GM10266 (cell line): ENCODE data around the gene MKS1.
A peak's percentile ranks its signal among the peaks of the same experiment; 100 is the strongest.

ENCODE experiments used
- DNase-seq: peaks from one replicate; pipeline ENCODE4 v3.0.0; 2012; ENCODE audit errors: extremely low spot score
- CTCF ChIP-seq: IDR thresholded peaks from 2 replicates; pipeline ENCODE4 v1.5.1; 2012; ENCODE audit warnings: mild to moderate bottlenecking, low read depth; ENCODE audit not compliant: control insufficient read depth, insufficient read depth; ENCODE audit errors: missing control alignments

MKS1 gene

DNA sequence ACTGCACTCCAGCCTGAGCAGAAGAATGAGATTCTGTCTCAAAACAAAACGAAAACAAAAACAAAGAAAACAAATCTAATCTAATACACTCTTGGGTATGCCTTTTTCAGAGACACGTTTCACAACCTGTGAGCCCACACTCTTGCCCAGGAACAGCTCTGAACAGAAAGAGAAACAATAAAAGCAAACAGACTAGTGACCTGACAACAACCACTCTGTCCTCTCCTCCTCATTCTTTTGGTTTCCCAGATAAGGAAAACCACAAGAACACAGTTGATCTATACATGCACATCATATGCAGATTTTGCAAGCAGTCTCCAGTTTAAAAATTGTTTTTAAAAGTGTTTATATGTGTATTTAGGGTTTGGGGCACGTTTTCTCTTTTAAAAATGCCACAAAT lies 1.3 kb downstream of the MKS1 start:
- no peak for DNase-seq
- no peak for TF ChIP-seq CTCF

GRCh38 chr17:58215685-58216084 lies 3.4 kb downstream of the MKS1 start:
- TF ChIP-seq CTCF = no peak
- no peak for DNase-seq

DNA sequence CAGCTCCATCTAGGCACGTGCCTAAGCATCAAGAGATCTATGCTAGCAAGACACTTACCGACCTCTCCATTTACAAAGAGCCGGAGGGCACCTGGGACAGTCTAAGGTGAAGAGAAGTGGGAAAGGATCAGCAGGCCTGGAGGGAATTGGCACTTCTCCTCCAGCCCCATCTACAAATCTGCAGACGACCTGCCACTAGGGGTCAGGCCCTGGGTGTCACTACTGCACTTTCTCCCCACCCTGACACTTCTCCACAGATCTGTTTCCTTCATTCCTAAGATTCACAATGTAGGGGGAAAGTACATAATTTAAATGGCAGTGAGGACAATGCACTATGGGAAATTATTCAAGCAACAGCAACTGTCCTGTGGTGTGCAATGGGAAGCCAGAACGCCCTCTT lies 8.1 kb downstream of the MKS1 start:
- no peak for DNase-seq
- peak; percentile 35 for TF ChIP-seq CTCF

DNA sequence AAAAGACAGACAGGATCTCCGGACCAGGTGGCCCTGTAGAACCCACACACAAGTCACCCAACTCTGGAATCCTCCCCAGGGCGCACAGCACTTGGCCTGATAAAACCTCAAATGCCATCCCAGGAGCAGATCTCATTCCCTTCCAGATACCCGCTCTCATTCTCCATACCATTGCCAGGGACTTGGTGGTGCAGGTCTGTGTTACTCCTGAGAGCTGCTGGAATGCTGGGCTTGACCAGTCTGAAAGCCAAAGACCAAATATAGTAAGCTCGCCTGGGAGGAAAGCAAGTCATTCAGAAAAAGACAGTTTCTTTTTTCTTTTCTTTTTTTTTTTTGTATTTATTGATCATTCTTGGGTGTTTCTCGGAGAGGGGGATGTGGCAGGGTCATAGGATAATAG lies 10.7 kb downstream of the MKS1 start:
- no peak for TF ChIP-seq CTCF
- DNase-seq = no peak

DNA sequence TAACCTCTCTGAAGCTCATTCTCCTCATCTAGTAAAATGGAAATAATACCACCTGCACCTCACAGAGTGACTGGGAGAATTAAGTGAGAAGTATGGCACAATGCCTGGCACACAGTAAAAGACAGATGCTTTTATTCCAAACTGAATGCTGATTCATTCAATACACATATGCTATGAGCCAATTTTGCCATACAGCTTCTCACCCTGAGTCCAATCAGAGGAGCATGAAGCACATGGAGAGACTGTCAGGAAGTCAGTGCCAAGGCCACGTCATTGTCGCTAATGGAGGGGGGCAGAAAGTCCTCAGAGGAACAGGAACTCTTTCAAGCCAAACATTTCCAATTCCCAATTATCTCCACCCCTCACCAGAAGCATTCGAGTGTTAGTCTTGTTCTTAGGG lies 11.6 kb downstream of the MKS1 start:
- no peak for TF ChIP-seq CTCF
- no peak for DNase-seq

GRCh38 chr17:58205936-58206335 lies 13.1 kb downstream of the MKS1 start:
- DNase-seq = no peak
- TF ChIP-seq CTCF = no peak

DNA sequence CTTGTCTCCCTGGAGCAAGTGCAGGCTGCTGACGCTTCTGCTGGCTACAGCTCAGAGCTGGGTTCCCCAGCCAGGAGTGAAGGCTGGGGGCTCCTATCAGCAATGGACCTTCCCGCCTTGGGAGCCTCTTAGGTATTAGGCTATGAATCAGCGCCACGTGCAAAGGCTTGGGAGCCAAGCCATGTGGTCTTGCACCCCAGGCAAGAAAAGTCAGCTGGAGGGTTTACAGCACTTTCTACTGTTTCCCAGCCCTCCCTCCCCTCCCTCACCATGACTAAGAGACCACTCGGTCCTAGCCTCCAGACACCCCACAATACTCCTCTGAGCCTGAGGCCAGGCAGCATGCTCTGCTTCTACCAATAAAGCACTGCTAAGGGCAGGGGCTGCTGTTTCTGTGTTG lies 14.3 kb downstream of the MKS1 start:
- no peak for TF ChIP-seq CTCF
- no peak for DNase-seq
